Testis (tissue), 3 donors: ENCODE data around the gene FBXW7. TPM values are rescaled to one million over a fixed set of nuclear protein-coding genes. Genes with fewer than 3 reads are reported as not detected.
A peak's percentile ranks its signal among the peaks of the same experiment; 100 is the strongest.

Source experiments
- DNase-seq: peaks from one replicate; pipeline ENCODE4 v3.0.0-alpha.2; 2019
- H3K27ac ChIP-seq, 2 donors: fragments of 200-600 bp; sonication (generic); one replicate each; pipeline ENCODE4 v1.5.1; 2019
- H3K27me3 ChIP-seq: fragments of 200-600 bp; sonication (generic); one replicate; pipeline ENCODE4 v1.5.1; 2019
- H3K36me3 ChIP-seq: fragments of 200-600 bp; sonication (generic); one replicate; pipeline ENCODE4 v1.5.1; 2017; ENCODE audit warnings: low read depth; ENCODE audit errors: missing control alignments
- H3K4me1 ChIP-seq: fragments of 200-600 bp; sonication (generic); one replicate; pipeline ENCODE4 v1.5.1; 2019
- H3K4me3 ChIP-seq, 2 donors: fragments of 200-600 bp; sonication (generic); one replicate each; pipeline ENCODE4 v1.5.1; 2017 to 2019
- H3K9me3 ChIP-seq: fragments of 200-600 bp; sonication (generic); one replicate; pipeline ENCODE4 v1.5.1; 2017
- CTCF ChIP-seq, 3 experiments: fragments of 450-650 bp in 2 of 3; fragments of 200-600 bp in 1 of 3; sonication (generic) in 1 of 3; IDR thresholded peaks; one replicate each; pipeline ENCODE4 v1.5.1; 2016 to 2019; ENCODE audit warnings: antibody characterized with exemption in 3 of 3, mild to moderate bottlenecking in 2 of 3, moderate library complexity in 1 of 3
- POLR2A ChIP-seq: fragments of 450-650 bp; IDR thresholded peaks from one replicate; pipeline ENCODE4 v1.6.1; 2017; ENCODE audit warnings: antibody characterized with exemption, mild to moderate bottlenecking, moderate library complexity
- WGBS, 2 donors: methylation state at CpG; one replicate each; pipeline ENCODE4 v1.1.5; 2018; 5-methylcytosine and 5-hydroxymethylcytosine counted together
- intact Hi-C: fragments of 100-400 bp; cut with DNase I; formaldehyde crosslinking; loops from one replicate; pipeline ENCODE4 v1.15.1; 2023; ENCODE audit warnings: low total_unique reads
- polyA plus RNA-seq: library from polyadenylated mRNA; stranded (reverse); fragments of 350-450 nt; fragmentation: Illumina TruSeq; extraction: RNeasy Lipid Tissue Mini Kit (QIAGEN cat#74804); gene quantifications from one replicate; pipeline ENCODE4 v1.2.3, GENCODE V29; 2014; ENCODE audit warnings: low read depth, low replicate concordance; ENCODE audit not compliant: insufficient read depth
- total RNA-seq, 2 donors: library from RNA; depleted of rRNA; stranded (reverse); fragments of >200 nt; gene quantifications; one replicate each; pipeline ENCODE4 v1.2.3, GENCODE V29; 2016

Gene FBXW7
- total and polyA plus RNA-seq, 3 donors from 2014 or later, result 44.8 to 68.5 (median 55.4) TPM

GRCh38 chr4:152573861-152574260 is 38.0 kb upstream of the FBXW7 start:
- Histone ChIP-seq H3K9me3 (no peaks in the 10 kb centered on the region), H3K27me3 (no peaks in the 10 kb centered on the region), H3K4me3 (no peak overlapping the region), H3K27ac (no peak overlapping the region), H3K4me1 (no peaks in the 10 kb centered on the region), H3K36me3 (no peaks in the 10 kb centered on the region)
- no peak for DNase-seq
- TF ChIP-seq POLR2A, result no peak
- no peak for TF ChIP-seq CTCF (IDR thresholded peaks at IDR 0.05)
- 91 to 93% methylated on average over 2 of the region's 2 CpGs for WGBS, 2 donors
- intact Hi-C loops, result no loop called here

- H3K36me3 ChIP-seq, result no peaks in the 10 kb centered on the region
- no peak overlapping the region for H3K27ac ChIP-seq
- no peaks in the 10 kb centered on the region for H3K9me3 ChIP-seq
- no peak for TF ChIP-seq POLR2A
- TF ChIP-seq CTCF (IDR thresholded peaks at IDR 0.05), result no peak
- no peak for DNase-seq
- H3K4me3 ChIP-seq, result no peak overlapping the region
- 75 to 77% methylated on average over 9 of the region's 9 CpGs for WGBS, 2 donors
- no peaks in the 10 kb centered on the region for H3K27me3 ChIP-seq
- intact Hi-C loops, result no loop called here
- H3K4me1 ChIP-seq, result no peaks in the 10 kb centered on the region
Measured at GRCh38 chr4:152572417-152573086, 36.7 kb upstream of the FBXW7 start.

- no peak for DNase-seq
- Histone ChIP-seq H3K27ac (no peak overlapping the region), H3K9me3 (no peaks in the 10 kb centered on the region), H3K4me3 (no peak overlapping the region), H3K27me3 (no peaks in the 10 kb centered on the region), H3K36me3 (no peaks in the 10 kb centered on the region), H3K4me1 (no peaks in the 10 kb centered on the region)
- 97 to 98% methylated on average over 1 of the region's 1 CpG for WGBS, 2 donors
- intact Hi-C loops, result no loop called here
- no peak for TF ChIP-seq POLR2A
- TF ChIP-seq CTCF (IDR thresholded peaks at IDR 0.05), result no peak
Measured at GRCh38 chr4:152571770-152572169, 35.9 kb upstream of the FBXW7 start.

- H3K9me3 ChIP-seq, result no peaks in the 10 kb centered on the region
- H3K4me3 ChIP-seq, result no peak overlapping the region
- 79 to 88% methylated on average over 1 of the region's 1 CpG for WGBS, 2 donors
- H3K27me3 ChIP-seq, result no peaks in the 10 kb centered on the region
- no peak for DNase-seq
- no peaks in the 10 kb centered on the region for H3K36me3 ChIP-seq
- TF ChIP-seq POLR2A (no peak), CTCF (IDR thresholded peaks at IDR 0.05) (no peak)
- intact Hi-C loops, result no loop called here
- H3K27ac ChIP-seq, result no peak overlapping the region
- H3K4me1 ChIP-seq, result no peaks in the 10 kb centered on the region
Measured at GRCh38 chr4:152571296-152571695, 35.4 kb upstream of the FBXW7 start.

GRCh38 chr4:152565333-152565732 is 29.4 kb upstream of the FBXW7 start:
- Histone ChIP-seq H3K4me3 (no peak overlapping the region), H3K4me1 (no peaks in the 10 kb centered on the region), H3K36me3 (no peaks in the 10 kb centered on the region), H3K27ac (peak overlapping the region; percentile 31 to 68), H3K27me3 (no peaks in the 10 kb centered on the region), H3K9me3 (no peaks in the 10 kb centered on the region)
- 34 to 46% methylated on average over 6 of the region's 6 CpGs for WGBS, 2 donors
- DNase-seq, result no peak
- intact Hi-C loops, result no loop called here
- TF ChIP-seq CTCF (IDR thresholded peaks at IDR 0.05) (no peak), POLR2A (no peak)
